Measurements from ENCODE around the gene PLEKHH2. TPM values are rescaled to one million over a fixed set of nuclear protein-coding genes. Genes with fewer than 3 reads are reported as not detected.

The PLEKHH2 gene
- total and polyA plus RNA-seq, 2 of the 13 experiments (the other 11 are each of a cell fraction or from before 2014, with no cell fraction given): 1.1 to 3.0 TPM

DNA sequence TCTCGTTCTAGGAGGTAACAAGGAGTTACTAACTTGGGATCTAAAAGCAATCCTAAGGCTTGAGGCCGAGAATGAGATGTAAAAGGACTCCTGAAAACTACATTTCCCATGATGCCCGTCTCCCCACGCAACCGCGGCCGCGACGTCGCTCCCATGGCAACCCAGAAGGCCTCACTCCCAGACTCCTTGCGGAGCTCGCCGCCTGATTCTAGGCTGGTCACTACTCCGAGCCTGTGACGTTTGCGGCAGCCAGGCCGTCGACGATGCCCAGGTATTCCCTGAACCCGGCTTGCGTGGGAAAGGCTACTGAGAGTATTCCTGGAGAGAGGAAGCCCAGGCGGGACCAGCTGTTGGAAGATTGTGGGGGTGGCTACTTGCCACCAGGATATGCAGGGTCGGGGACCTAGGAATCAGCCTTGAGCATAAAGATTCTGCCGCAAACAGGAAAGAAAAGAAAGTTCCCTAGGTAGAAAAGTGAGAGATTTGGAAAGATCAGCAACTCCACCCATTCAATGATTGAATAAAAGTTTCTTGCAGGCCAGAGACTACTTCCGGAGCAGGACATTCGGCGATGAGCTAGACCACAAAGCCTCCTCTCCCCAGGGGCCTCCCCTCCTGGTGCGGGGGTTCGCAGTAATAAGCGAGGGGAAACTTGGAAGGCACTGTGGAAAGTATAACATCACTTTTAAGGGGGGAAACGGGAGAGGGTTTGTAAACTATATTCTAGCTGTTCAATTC is 137.0 kb downstream of the PLEKHH2 start, which contains the start of gene DYNC2LI1 (continued):
- TF ChIP-seq, protein P1, sequence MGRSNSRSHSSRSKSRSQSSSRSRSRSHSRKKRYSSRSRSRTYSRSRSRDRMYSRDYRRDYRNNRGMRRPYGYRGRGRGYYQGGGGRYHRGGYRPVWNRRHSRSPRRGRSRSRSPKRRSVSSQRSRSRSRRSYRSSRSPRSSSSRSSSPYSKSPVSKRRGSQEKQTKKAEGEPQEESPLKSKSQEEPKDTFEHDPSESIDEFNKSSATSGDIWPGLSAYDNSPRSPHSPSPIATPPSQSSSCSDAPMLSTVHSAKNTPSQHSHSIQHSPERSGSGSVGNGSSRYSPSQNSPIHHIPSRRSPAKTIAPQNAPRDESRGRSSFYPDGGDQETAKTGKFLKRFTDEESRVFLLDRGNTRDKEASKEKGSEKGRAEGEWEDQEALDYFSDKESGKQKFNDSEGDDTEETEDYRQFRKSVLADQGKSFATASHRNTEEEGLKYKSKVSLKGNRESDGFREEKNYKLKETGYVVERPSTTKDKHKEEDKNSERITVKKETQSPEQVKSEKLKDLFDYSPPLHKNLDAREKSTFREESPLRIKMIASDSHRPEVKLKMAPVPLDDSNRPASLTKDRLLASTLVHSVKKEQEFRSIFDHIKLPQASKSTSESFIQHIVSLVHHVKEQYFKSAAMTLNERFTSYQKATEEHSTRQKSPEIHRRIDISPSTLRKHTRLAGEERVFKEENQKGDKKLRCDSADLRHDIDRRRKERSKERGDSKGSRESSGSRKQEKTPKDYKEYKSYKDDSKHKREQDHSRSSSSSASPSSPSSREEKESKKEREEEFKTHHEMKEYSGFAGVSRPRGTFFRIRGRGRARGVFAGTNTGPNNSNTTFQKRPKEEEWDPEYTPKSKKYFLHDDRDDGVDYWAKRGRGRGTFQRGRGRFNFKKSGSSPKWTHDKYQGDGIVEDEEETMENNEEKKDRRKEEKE (IDR thresholded peaks at IDR 0.05): no peak
- TF ChIP-seq ZNF350 (CRISPR knock-in tag; IDR thresholded peaks at IDR 0.05; ENCODE audit: borderline replicate concordance, low read depth): peak; percentile 89; the same call in 1 of the 2 replicates
- TF ChIP-seq STAG1 (CRISPR knock-in tag; IDR thresholded peaks at IDR 0.05): no peak
- TF ChIP-seq ZNF205 (CRISPR knock-in tag; IDR thresholded peaks at IDR 0.05): peak; percentile 87
- TF ChIP-seq GATA4 (IDR thresholded peaks at IDR 0.05; ENCODE audit: borderline replicate concordance, low read depth): no peak
- TF ChIP-seq ZFP82 (CRISPR knock-in tag; IDR thresholded peaks at IDR 0.05; ENCODE audit: borderline replicate concordance): no peak
- TF ChIP-seq KLF16 (CRISPR knock-in tag; IDR thresholded peaks at IDR 0.05): peak in 1 of 2 experiments; percentile 57; a peak in 1 of 4 replicates
- TF ChIP-seq MEIS1 (CRISPR knock-in tag; IDR thresholded peaks at IDR 0.05; ENCODE audit: borderline replicate concordance): 0 out of 2 replicates have a peak, but pooled peaks have one; percentile 70
- TF ChIP-seq ZSCAN22 (CRISPR knock-in tag; IDR thresholded peaks at IDR 0.05): no peak
- no peak for TF ChIP-seq ZNF446 (CRISPR knock-in tag; IDR thresholded peaks at IDR 0.05)
- TF ChIP-seq, protein P2, sequence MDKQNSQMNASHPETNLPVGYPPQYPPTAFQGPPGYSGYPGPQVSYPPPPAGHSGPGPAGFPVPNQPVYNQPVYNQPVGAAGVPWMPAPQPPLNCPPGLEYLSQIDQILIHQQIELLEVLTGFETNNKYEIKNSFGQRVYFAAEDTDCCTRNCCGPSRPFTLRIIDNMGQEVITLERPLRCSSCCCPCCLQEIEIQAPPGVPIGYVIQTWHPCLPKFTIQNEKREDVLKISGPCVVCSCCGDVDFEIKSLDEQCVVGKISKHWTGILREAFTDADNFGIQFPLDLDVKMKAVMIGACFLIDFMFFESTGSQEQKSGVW (CRISPR knock-in tag; IDR thresholded peaks at IDR 0.05; ENCODE audit: borderline replicate concordance): no peak
- TF ChIP-seq, protein P3, sequence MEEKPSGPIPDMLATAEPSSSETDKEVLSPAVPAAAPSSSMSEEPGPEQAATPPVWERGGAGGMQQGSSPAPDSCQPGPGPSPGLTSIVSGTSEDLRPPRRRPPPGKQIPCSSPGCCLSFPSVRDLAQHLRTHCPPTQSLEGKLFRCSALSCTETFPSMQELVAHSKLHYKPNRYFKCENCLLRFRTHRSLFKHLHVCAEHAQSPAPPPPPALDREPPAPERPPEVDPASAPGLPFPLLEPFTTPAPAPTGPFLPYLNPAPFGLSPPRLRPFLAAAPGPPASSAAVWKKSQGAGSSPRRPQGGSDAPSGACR (CRISPR knock-in tag; IDR thresholded peaks at IDR 0.05): no peak
- TF ChIP-seq, protein P4, sequence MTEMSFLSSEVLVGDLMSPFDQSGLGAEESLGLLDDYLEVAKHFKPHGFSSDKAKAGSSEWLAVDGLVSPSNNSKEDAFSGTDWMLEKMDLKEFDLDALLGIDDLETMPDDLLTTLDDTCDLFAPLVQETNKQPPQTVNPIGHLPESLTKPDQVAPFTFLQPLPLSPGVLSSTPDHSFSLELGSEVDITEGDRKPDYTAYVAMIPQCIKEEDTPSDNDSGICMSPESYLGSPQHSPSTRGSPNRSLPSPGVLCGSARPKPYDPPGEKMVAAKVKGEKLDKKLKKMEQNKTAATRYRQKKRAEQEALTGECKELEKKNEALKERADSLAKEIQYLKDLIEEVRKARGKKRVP (CRISPR knock-in tag; IDR thresholded peaks at IDR 0.05): peak in 1 of 2 experiments; percentile 93; a peak in 2 of 4 replicates
- peak; percentile 74 for TF ChIP-seq RXRA (CRISPR knock-in tag; IDR thresholded peaks at IDR 0.05)
- TF ChIP-seq, protein P5, sequence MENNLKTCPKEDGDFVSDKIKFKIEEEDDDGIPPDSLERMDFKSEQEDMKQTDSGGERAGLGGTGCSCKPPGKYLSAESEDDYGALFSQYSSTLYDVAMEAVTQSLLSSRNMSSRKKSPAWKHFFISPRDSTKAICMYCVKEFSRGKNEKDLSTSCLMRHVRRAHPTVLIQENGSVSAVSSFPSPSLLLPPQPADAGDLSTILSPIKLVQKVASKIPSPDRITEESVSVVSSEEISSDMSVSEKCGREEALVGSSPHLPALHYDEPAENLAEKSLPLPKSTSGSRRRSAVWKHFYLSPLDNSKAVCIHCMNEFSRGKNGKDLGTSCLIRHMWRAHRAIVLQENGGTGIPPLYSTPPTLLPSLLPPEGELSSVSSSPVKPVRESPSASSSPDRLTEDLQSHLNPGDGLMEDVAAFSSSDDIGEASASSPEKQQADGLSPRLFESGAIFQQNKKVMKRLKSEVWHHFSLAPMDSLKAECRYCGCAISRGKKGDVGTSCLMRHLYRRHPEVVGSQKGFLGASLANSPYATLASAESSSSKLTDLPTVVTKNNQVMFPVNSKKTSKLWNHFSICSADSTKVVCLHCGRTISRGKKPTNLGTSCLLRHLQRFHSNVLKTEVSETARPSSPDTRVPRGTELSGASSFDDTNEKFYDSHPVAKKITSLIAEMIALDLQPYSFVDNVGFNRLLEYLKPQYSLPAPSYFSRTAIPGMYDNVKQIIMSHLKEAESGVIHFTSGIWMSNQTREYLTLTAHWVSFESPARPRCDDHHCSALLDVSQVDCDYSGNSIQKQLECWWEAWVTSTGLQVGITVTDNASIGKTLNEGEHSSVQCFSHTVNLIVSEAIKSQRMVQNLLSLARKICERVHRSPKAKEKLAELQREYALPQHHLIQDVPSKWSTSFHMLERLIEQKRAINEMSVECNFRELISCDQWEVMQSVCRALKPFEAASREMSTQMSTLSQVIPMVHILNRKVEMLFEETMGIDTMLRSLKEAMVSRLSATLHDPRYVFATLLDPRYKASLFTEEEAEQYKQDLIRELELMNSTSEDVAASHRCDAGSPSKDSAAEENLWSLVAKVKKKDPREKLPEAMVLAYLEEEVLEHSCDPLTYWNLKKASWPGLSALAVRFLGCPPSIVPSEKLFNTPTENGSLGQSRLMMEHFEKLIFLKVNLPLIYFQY (CRISPR knock-in tag; IDR thresholded peaks at IDR 0.05; ENCODE audit: borderline replicate concordance): no peak
- TF ChIP-seq, protein P6, sequence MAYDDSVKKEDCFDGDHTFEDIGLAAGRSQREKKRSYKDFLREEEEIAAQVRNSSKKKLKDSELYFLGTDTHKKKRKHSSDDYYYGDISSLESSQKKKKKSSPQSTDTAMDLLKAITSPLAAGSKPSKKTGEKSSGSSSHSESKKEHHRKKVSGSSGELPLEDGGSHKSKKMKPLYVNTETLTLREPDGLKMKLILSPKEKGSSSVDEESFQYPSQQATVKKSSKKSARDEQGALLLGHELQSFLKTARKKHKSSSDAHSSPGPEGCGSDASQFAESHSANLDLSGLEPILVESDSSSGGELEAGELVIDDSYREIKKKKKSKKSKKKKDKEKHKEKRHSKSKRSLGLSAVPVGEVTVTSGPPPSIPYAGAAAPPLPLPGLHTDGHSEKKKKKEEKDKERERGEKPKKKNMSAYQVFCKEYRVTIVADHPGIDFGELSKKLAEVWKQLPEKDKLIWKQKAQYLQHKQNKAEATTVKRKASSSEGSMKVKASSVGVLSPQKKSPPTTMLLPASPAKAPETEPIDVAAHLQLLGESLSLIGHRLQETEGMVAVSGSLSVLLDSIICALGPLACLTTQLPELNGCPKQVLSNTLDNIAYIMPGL (CRISPR knock-in tag; IDR thresholded peaks at IDR 0.05; ENCODE audit: borderline replicate concordance in 1 of 2, low read depth in 1 of 2): peak in 1 of 2 experiments; percentile 64; a peak in 3 of 4 replicates
